ENCODE data around the gene SLC33A1. TPM values are rescaled to one million over a fixed set of nuclear protein-coding genes. Genes with fewer than 3 reads are reported as not detected.

SLC33A1 gene
- total RNA-seq, 1 donor from 2014 or later = 30.6 TPM

DNA sequence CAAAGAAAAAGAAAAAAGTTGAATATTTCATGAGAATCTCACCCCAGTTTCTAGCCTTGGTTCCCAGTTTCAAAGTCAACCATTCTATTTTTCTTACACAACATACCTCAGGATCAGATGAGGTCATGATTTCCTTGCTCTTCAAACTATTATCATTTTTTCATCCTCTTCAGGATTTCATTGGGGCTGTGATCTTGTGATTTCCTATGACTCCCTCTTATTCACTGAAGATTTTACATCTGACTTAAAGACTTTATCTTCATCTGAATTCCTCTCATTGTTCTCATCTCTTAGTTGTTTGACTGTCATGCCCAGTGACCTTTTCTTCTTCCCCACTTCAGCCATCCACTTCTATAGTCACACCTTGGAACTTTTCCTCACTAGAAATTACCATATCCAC lies 45.0 kb downstream of the SLC33A1 start:
- Mint-ChIP-seq H3K9me3 (ENCODE audit: unreplicated experiment) (no peaks in the 10 kb centered on the region), H3K27ac (ENCODE audit: unreplicated experiment) (no peak overlapping the region), H3K4me1 (ENCODE audit: unreplicated experiment) (no peaks in the 10 kb centered on the region), H3K27me3 (ENCODE audit: unreplicated experiment) (peaks cover 4% of the 10 kb centered on the region), H3K4me3 (ENCODE audit: unreplicated experiment) (no peak overlapping the region), H3K36me3 (ENCODE audit: unreplicated experiment) (no peaks in the 10 kb centered on the region)
- TF ChIP-seq, protein P1, sequence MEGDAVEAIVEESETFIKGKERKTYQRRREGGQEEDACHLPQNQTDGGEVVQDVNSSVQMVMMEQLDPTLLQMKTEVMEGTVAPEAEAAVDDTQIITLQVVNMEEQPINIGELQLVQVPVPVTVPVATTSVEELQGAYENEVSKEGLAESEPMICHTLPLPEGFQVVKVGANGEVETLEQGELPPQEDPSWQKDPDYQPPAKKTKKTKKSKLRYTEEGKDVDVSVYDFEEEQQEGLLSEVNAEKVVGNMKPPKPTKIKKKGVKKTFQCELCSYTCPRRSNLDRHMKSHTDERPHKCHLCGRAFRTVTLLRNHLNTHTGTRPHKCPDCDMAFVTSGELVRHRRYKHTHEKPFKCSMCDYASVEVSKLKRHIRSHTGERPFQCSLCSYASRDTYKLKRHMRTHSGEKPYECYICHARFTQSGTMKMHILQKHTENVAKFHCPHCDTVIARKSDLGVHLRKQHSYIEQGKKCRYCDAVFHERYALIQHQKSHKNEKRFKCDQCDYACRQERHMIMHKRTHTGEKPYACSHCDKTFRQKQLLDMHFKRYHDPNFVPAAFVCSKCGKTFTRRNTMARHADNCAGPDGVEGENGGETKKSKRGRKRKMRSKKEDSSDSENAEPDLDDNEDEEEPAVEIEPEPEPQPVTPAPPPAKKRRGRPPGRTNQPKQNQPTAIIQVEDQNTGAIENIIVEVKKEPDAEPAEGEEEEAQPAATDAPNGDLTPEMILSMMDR (IDR thresholded peaks at IDR 0.05) = no peak
- DNase-seq (ENCODE audit: extremely low spot score, unreplicated experiment) = no peak

DNA sequence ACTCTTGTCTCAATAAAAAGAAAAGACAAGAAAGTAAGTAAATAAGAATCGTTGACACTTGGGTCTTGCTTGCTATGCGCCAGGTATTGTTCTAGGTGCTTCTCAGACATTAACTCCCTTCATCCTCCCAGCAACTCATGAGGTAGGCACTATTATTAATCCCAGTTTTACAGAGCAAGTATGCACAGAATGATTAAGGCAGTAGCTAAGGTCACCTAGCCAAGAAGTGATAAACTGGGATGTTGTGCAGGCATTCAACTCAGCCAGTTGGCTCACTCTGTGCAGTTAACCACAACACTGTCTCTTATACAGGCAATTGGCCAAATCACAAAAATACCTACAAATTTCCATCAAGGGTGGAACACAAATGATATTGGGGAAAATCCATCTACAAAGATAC lies 46.4 kb downstream of the SLC33A1 start:
- TF ChIP-seq, protein P1 (IDR thresholded peaks at IDR 0.05) = no peak
- peaks cover 4% of the 10 kb centered on the region for H3K27me3 Mint-ChIP-seq (ENCODE audit: unreplicated experiment)
- no peak overlapping the region for H3K4me3 Mint-ChIP-seq (ENCODE audit: unreplicated experiment)
- H3K9me3 Mint-ChIP-seq (ENCODE audit: unreplicated experiment) = no peaks in the 10 kb centered on the region
- no peaks in the 10 kb centered on the region for H3K4me1 Mint-ChIP-seq (ENCODE audit: unreplicated experiment)
- DNase-seq (ENCODE audit: extremely low spot score, unreplicated experiment) = no peak
- H3K27ac Mint-ChIP-seq (ENCODE audit: unreplicated experiment) = no peak overlapping the region
- peaks cover 3% of the 10 kb centered on the region for H3K36me3 Mint-ChIP-seq (ENCODE audit: unreplicated experiment)

DNA sequence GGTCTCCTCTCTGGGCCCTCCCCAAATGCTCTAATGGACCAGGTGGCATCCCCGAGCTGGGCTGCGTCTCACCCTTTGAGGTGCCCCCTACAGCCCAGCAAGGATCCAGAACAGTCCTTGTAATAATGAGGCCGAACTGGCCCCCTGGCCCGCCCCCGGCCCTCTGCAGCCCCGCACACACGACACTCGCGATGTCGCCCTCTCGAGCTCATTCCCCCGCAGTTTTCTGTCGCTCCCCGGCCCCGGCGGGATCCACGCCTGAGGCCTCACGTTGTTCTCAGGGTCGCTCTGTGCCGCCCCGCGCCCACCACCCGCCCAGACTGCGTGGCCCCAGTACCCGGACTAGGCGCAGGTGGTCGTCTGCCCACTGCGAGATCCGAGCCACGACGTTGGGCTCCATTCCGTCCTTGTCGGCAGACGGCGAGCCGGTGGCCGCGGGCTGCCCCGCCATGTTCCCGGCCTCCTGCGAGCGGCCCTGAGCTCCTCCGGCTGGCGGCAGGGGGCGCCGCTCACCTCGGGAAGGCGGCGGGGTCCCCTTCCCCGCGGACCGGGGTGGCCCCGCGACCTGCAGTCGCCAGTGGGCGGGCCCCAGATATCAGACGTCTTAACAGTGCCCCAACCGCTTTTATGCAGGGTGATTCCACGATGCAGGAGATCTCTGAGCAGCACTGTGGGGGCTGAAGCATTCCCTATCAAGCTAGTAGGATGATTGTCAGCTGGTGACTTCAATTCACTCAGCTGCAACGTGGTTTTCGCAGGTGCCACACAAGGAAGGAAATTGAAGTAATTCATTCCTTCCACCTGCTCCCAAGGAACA lies 48.2 kb downstream of the SLC33A1 start, which contains the start of gene C3orf33:
Gene C3orf33 (minus strand): TSS at position 477 of the 817 bp plus-strand sequence. CDS start 26 bp downstream, at position 451.
- Mint-ChIP-seq H3K27me3 (ENCODE audit: unreplicated experiment) (peaks cover 4% of the 10 kb centered on the region), H3K36me3 (ENCODE audit: unreplicated experiment) (peaks cover 8% of the 10 kb centered on the region), H3K4me1 (ENCODE audit: unreplicated experiment) (no peaks in the 10 kb centered on the region), H3K27ac (ENCODE audit: unreplicated experiment) (peak within 1 kb of the TSS; percentile 88), H3K4me3 (ENCODE audit: unreplicated experiment) (peak within 1 kb of the TSS; percentile 90), H3K9me3 (ENCODE audit: unreplicated experiment) (no peaks in the 10 kb centered on the region)
- peak; percentile 90 for DNase-seq (ENCODE audit: extremely low spot score, unreplicated experiment)
- TF ChIP-seq, protein P1 (IDR thresholded peaks at IDR 0.05) = peak; percentile 98

DNA sequence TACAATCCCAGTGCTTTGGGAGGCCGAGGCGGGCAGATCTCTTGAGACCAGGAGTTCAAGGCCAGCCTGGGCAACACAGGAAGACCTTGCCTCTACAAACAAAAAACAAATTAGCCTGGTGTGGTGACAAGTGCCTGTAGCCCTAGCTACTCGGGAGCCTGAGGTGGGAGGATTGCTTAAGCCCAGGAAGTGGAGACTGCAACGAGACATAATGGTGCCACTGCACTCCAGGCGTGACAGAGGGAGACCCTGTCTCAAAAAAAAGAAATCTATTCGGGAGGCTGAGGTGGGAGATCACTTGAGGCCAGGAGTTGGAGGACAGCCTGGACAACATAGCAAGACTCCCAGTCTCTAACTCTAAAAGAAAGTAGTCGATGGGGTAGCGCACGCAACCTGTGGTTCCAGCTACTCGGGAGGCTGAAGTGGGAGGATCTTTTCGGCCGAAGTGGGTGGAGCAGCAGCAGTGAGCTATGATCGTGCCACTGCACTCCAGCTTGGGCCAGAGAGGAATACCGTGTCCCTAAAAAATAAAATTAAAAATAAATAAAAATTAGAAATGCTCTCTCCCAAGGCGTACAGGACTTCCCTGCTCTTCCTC lies 48.9 kb downstream of the SLC33A1 start:
- H3K27ac Mint-ChIP-seq (ENCODE audit: unreplicated experiment) = peak overlapping the region; percentile 88
- TF ChIP-seq, protein P1 (IDR thresholded peaks at IDR 0.05) = no peak
- H3K27me3 Mint-ChIP-seq (ENCODE audit: unreplicated experiment) = peaks cover 4% of the 10 kb centered on the region
- no peaks in the 10 kb centered on the region for H3K4me1 Mint-ChIP-seq (ENCODE audit: unreplicated experiment)
- peak overlapping the region; percentile 90 for H3K4me3 Mint-ChIP-seq (ENCODE audit: unreplicated experiment)
- peaks cover 9% of the 10 kb centered on the region for H3K36me3 Mint-ChIP-seq (ENCODE audit: unreplicated experiment)
- no peaks in the 10 kb centered on the region for H3K9me3 Mint-ChIP-seq (ENCODE audit: unreplicated experiment)
- no peak for DNase-seq (ENCODE audit: extremely low spot score, unreplicated experiment)

DNA sequence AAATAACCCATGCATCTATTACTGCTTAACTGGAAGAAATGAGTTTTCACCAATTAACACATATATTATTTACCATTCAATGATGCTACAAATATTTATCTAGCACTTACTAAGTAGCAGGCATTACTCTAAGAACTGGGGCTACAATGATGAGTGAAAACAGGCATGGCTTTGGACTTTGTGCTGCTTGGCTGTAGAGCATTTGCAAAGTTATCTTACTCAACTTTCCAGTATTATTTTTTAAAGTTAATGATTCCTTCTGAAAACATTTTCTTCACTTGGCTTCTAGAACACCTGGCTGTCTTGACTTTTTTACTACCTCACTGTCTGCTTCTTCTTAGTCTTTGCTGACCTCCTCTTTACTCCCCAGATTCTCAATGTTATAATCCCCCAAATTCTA lies 49.9 kb downstream of the SLC33A1 start:
- DNase-seq (ENCODE audit: extremely low spot score, unreplicated experiment) = no peak
- TF ChIP-seq, protein P1 (IDR thresholded peaks at IDR 0.05) = no peak
- no peaks in the 10 kb centered on the region for H3K9me3 Mint-ChIP-seq (ENCODE audit: unreplicated experiment)
- H3K4me1 Mint-ChIP-seq (ENCODE audit: unreplicated experiment) = no peaks in the 10 kb centered on the region
- H3K27me3 Mint-ChIP-seq (ENCODE audit: unreplicated experiment) = peaks cover 3% of the 10 kb centered on the region
- H3K36me3 Mint-ChIP-seq (ENCODE audit: unreplicated experiment) = peaks cover 17% of the 10 kb centered on the region
- no peak overlapping the region for H3K27ac Mint-ChIP-seq (ENCODE audit: unreplicated experiment)
- no peak overlapping the region for H3K4me3 Mint-ChIP-seq (ENCODE audit: unreplicated experiment)
